Left lung (tissue), 10 donors: ENCODE data around the gene CMTM8. TPM values are rescaled to one million over a fixed set of nuclear protein-coding genes. Genes with fewer than 3 reads are reported as not detected.
A peak's percentile ranks its signal among the peaks of the same experiment; 100 is the strongest.

ENCODE experiments used
- ATAC-seq: fragments of 200-7000 bp; cut with Tn5 transposase; one replicate; pipeline ENCODE4 v1.9.1; 2020; ENCODE audit warnings: moderate library complexity
- DNase-seq, 4 donors: peaks; one replicate each; pipeline ENCODE4 v3.0.0-alpha.2; 2013 to 2020
- H3K27ac ChIP-seq, 2 donors: fragments of 200-600 bp; sonication (generic) in 1 of 2; one replicate each; pipeline versions ENCODE4 v1.5.0 to v1.8.0; 2020 to 2021
- H3K27me3 ChIP-seq, 2 donors: fragments of 200-600 bp; sonication (generic) in 1 of 2; one replicate each; pipeline versions ENCODE4 v1.5.0 to v1.8.0; 2020 to 2021
- H3K36me3 ChIP-seq, 2 donors: fragments of 200-600 bp; sonication (generic) in 1 of 2; one replicate each; pipeline versions ENCODE4 v1.5.0 to v1.8.0; 2020 to 2021
- H3K4me1 ChIP-seq, 2 donors: fragments of 200-600 bp; one replicate each; pipeline ENCODE4 v1.8.0; 2021
- H3K4me3 ChIP-seq, 2 donors: fragments of 200-600 bp; sonication (generic) in 1 of 2; one replicate each; pipeline versions ENCODE4 v1.5.0 to v1.8.0; 2020 to 2021; ENCODE audit warnings: mild to moderate bottlenecking in 1 of 2
- H3K9me3 ChIP-seq, 2 donors: fragments of 200-600 bp; sonication (generic) in 1 of 2; one replicate each; pipeline versions ENCODE4 v1.5.0 to v1.8.0; 2020 to 2021
- intact Hi-C, 2 donors: fragments of 100-400 bp; cut with DNase I; formaldehyde crosslinking; loops; one replicate each; pipeline versions ENCODE4 v1.11.2 to v1.14.2; 2022
- polyA plus RNA-seq, 6 donors: library from polyadenylated mRNA; unstranded; fragments of 120-200 nt; gene quantifications; one replicate each; pipeline ENCODE4 v1.2.1, GENCODE V29; 2013; ENCODE audit not compliant: insufficient read length in 6 of 6
- total RNA-seq, 2 donors: library from RNA; stranded (reverse); fragmentation: NEBNext Ultra II Directional; extraction: Animal tissue kit (Norgen Biotek cat#: 25700); gene quantifications; one replicate each; pipeline ENCODE4 v1.2.1, GENCODE V29; 2021
- TF ChIP-seq, protein P1 (sequence below), 2 donors: fragments of 200-600 bp; sonication (generic) in 1 of 2; IDR thresholded peaks; one replicate each; pipeline versions ENCODE4 v1.5.0 to v1.8.0; 2021; ENCODE audit warnings: antibody characterized with exemption in 2 of 2
- donor health status: DM: no; HTN: yes; CAD: no.
- donor health status: DM: no; HTN: no; CAD: no.

CMTM8 gene
- total and polyA plus RNA-seq, 8 donors, result 12.0 to 20.0 (median 12.6) TPM

DNA sequence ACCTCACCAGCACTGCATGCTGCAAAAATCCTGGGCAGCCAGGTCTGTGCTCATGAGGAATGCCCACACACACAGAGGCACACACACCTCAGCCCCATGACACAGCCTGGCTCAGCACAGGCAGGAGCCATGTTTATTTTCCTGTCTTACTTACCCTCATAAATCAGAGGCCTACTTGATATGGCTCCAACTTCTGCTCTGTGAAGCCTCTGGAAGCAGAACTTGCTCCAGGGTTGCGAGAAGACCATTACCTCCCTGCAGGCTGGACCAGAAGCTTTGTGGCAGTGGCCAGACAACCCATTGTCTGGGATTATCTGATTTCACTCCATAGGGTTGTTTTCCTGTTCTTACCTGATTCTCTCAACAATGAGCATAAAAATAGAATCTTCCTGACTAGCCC is 43.8 kb upstream of the CMTM8 start:
- H3K36me3 ChIP-seq, result no peaks in the 10 kb centered on the region
- no peak for ATAC-seq
- no peaks in the 10 kb centered on the region for H3K9me3 ChIP-seq
- no peak overlapping the region for H3K27ac ChIP-seq
- TF ChIP-seq, protein P1, sequence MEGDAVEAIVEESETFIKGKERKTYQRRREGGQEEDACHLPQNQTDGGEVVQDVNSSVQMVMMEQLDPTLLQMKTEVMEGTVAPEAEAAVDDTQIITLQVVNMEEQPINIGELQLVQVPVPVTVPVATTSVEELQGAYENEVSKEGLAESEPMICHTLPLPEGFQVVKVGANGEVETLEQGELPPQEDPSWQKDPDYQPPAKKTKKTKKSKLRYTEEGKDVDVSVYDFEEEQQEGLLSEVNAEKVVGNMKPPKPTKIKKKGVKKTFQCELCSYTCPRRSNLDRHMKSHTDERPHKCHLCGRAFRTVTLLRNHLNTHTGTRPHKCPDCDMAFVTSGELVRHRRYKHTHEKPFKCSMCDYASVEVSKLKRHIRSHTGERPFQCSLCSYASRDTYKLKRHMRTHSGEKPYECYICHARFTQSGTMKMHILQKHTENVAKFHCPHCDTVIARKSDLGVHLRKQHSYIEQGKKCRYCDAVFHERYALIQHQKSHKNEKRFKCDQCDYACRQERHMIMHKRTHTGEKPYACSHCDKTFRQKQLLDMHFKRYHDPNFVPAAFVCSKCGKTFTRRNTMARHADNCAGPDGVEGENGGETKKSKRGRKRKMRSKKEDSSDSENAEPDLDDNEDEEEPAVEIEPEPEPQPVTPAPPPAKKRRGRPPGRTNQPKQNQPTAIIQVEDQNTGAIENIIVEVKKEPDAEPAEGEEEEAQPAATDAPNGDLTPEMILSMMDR (IDR thresholded peaks at IDR 0.05), result no peak
- intact Hi-C loops, result no loop called here
- H3K4me3 ChIP-seq, result no peak overlapping the region
- no peaks in the 10 kb centered on the region for H3K27me3 ChIP-seq
- H3K4me1 ChIP-seq, result no peaks in the 10 kb centered on the region
- no peak for DNase-seq

GRCh38 chr3:32195995-32196540 is 42.4 kb upstream of the CMTM8 start:
- ATAC-seq, result no peak
- intact Hi-C loops, result no loop called here

GRCh38 chr3:32197991-32198390 is 40.5 kb upstream of the CMTM8 start:
- no peaks in the 10 kb centered on the region for H3K9me3 ChIP-seq
- no peak overlapping the region for H3K27ac ChIP-seq
- H3K27me3 ChIP-seq, result no peaks in the 10 kb centered on the region
- TF ChIP-seq, protein P1 (IDR thresholded peaks at IDR 0.05), result no peak
- H3K4me1 ChIP-seq, result peaks cover 5 to 7% of the 10 kb centered on the region in 2 donors
- DNase-seq (no peak), ATAC-seq (no peak)
- intact Hi-C loops, result no loop called here
- no peak overlapping the region for H3K4me3 ChIP-seq
- no peaks in the 10 kb centered on the region for H3K36me3 ChIP-seq

More at GRCh38 chr3:32195995-32196540, 42.4 kb upstream of the CMTM8 start:
- Histone ChIP-seq H3K4me3 (no peak overlapping the region), H3K4me1 (peaks cover 0 to under 1% of the 10 kb centered on the region in 2 donors), H3K27me3 (no peaks in the 10 kb centered on the region), H3K9me3 (no peaks in the 10 kb centered on the region), H3K27ac (no peak overlapping the region), H3K36me3 (no peaks in the 10 kb centered on the region)
- DNase-seq, result no peak
- TF ChIP-seq, protein P1 (IDR thresholded peaks at IDR 0.05), result no peak

DNA sequence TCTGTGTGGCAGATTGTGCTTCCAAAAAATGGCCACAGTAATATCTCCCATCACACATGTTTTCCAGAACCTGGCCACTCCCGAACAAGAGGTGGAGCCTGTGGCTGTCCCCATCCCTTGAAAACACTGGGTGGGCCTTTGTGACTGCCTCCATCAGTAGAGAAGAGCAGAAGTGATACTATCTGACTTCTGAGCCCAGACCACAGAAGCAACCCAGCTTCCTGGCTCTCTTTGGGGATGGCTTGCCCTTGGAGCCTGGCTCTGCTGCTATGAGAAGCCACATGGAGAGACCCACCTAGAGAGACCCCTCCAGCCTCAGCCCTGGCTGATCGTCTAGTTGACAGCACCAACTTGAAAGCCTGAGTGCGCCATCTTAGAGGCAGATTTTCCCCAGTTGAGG is 39.8 kb upstream of the CMTM8 start:
- H3K9me3 ChIP-seq, result no peaks in the 10 kb centered on the region
- no peak for ATAC-seq
- intact Hi-C loops, result no loop called here

GRCh38 chr3:32200490-32200889 is 38.0 kb upstream of the CMTM8 start:
- peak; percentile 30 for ATAC-seq
- Histone ChIP-seq H3K9me3 (no peaks in the 10 kb centered on the region), H3K27ac (peak overlapping the region in 1 of 2 donors; percentile 24), H3K4me1 (peaks cover 5 to 7% of the 10 kb centered on the region in 2 donors), H3K27me3 (no peaks in the 10 kb centered on the region), H3K4me3 (no peak overlapping the region), H3K36me3 (no peaks in the 10 kb centered on the region)
- TF ChIP-seq, protein P1 (IDR thresholded peaks at IDR 0.05), result no peak
- intact Hi-C loops, result no loop called here
- no peak for DNase-seq

More for the DNA sequence above, 39.8 kb upstream of the CMTM8 start:
- H3K27me3 ChIP-seq, result no peaks in the 10 kb centered on the region
- H3K27ac ChIP-seq, result no peak overlapping the region
- H3K4me1 ChIP-seq, result peaks cover 5 to 7% of the 10 kb centered on the region in 2 donors
- no peak for DNase-seq
- TF ChIP-seq, protein P1 (IDR thresholded peaks at IDR 0.05), result no peak
- no peaks in the 10 kb centered on the region for H3K36me3 ChIP-seq
- no peak overlapping the region for H3K4me3 ChIP-seq
